Measurements from ENCODE around the gene MUC5B.

The MUC5B gene

GRCh38 chr11:1181853-1182535 lies 40.9 kb upstream of the MUC5B start:
- TF ChIP-seq GATA2 (IDR thresholded peaks at IDR 0.05; ENCODE audit: low read depth, low read length) (no peak), GATA3 (IDR thresholded peaks at IDR 0.05; ENCODE audit: low read depth, low read length) (no peak)

- no peak for TF ChIP-seq GATA2 (IDR thresholded peaks at IDR 0.05; ENCODE audit: low read depth, low read length)
- no peak for TF ChIP-seq GATA3 (IDR thresholded peaks at IDR 0.05; ENCODE audit: low read depth, low read length)
Observed at GRCh38 chr11:1192741-1193325, 30.0 kb upstream of the MUC5B start.

GRCh38 chr11:1193326-1194230 lies 29.3 kb upstream of the MUC5B start:
- TF ChIP-seq GATA3 (IDR thresholded peaks at IDR 0.05; ENCODE audit: low read depth, low read length): no peak
- TF ChIP-seq GATA2 (IDR thresholded peaks at IDR 0.05; ENCODE audit: low read depth, low read length): no peak

GRCh38 chr11:1194231-1194976 lies 28.5 kb upstream of the MUC5B start:
- TF ChIP-seq GATA3 (IDR thresholded peaks at IDR 0.05; ENCODE audit: low read depth, low read length) (no peak), GATA2 (IDR thresholded peaks at IDR 0.05; ENCODE audit: low read depth, low read length) (no peak)

- TF ChIP-seq GATA3 (IDR thresholded peaks at IDR 0.05; ENCODE audit: low read depth, low read length) (no peak), GATA2 (IDR thresholded peaks at IDR 0.05; ENCODE audit: low read depth, low read length) (no peak)
Observed at GRCh38 chr11:1194977-1195681, 27.7 kb upstream of the MUC5B start.

- TF ChIP-seq GATA3 (IDR thresholded peaks at IDR 0.05; ENCODE audit: low read depth, low read length) (no peak), GATA2 (IDR thresholded peaks at IDR 0.05; ENCODE audit: low read depth, low read length) (no peak)
Observed at GRCh38 chr11:1195682-1196515, 27.0 kb upstream of the MUC5B start.

GRCh38 chr11:1196516-1197391 lies 26.1 kb upstream of the MUC5B start:
- TF ChIP-seq GATA3 (IDR thresholded peaks at IDR 0.05; ENCODE audit: low read depth, low read length): no peak
- TF ChIP-seq GATA2 (IDR thresholded peaks at IDR 0.05; ENCODE audit: low read depth, low read length): no peak

GRCh38 chr11:1197431-1197885 lies 25.4 kb upstream of the MUC5B start:
- TF ChIP-seq GATA2 (IDR thresholded peaks at IDR 0.05; ENCODE audit: low read depth, low read length) (no peak), GATA3 (IDR thresholded peaks at IDR 0.05; ENCODE audit: low read depth, low read length) (no peak)

- TF ChIP-seq GATA2 (IDR thresholded peaks at IDR 0.05; ENCODE audit: low read depth, low read length): no peak
- no peak for TF ChIP-seq GATA3 (IDR thresholded peaks at IDR 0.05; ENCODE audit: low read depth, low read length)
Observed at GRCh38 chr11:1197886-1198560, 24.8 kb upstream of the MUC5B start.

- TF ChIP-seq GATA3 (IDR thresholded peaks at IDR 0.05; ENCODE audit: low read depth, low read length): no peak
- TF ChIP-seq GATA2 (IDR thresholded peaks at IDR 0.05; ENCODE audit: low read depth, low read length): no peak
Observed at GRCh38 chr11:1198561-1199240, 24.2 kb upstream of the MUC5B start.
